GM19463 (cell line): ENCODE results near the gene MS4A4A.

Experiments
- ATAC-seq: cut with Tn5 transposase; IDR thresholded peaks from one replicate; pipeline ENCODE4 v1.9.1; 2021; ENCODE audit warnings: mild to moderate bottlenecking, moderate library complexity; ENCODE audit not compliant: unreplicated experiment

Gene MS4A4A

GRCh38 chr11:60345489-60345888 is 65.0 kb downstream of the MS4A4A start:
- ATAC-seq: no peak

- ATAC-seq: peak; percentile 66
These were observed 66.8 kb downstream of the MS4A4A start for GRCh38 chr11:60347084-60347797.

- ATAC-seq: no peak
These were observed 67.7 kb downstream of the MS4A4A start for GRCh38 chr11:60348116-60348515.

GRCh38 chr11:60349990-60350389 is 69.5 kb downstream of the MS4A4A start:
- no peak for ATAC-seq

DNA sequence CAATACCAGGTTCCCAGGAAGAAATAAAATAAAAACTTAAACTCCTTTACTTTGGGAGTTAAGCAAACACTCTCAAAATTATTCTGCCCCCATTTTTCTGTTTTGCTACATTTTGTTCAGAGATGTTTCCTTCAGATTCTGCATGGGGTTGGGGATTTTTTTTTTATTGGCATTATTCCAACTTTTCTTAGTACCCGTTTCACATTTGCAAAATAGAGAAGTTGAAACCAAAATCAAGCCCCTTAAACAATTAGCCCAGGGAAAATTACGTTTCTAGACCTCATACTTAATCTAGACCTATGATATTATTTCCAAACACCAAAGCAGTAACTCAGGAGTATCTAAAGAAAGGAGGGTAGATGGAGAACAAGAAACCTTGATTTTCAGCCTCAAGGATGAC is 77.3 kb downstream of the MS4A4A start:
- ATAC-seq: no peak
